Duodenal mucosa (tissue), 2 donors: ENCODE measurements around the gene C22orf15.

Experiments used
- H3K27ac ChIP-seq: one replicate; pipeline ENCODE4 v1.7.0; 2013; ENCODE audit warnings: low read depth, low read length
- H3K27me3 ChIP-seq, 2 donors: one replicate each; pipeline ENCODE4 v1.7.0; 2013; ENCODE audit warnings: low read length in 2 of 2, control low read depth in 1 of 2; ENCODE audit not compliant: insufficient read depth in 2 of 2, control insufficient read depth in 1 of 2
- H3K36me3 ChIP-seq, 2 donors: one replicate each; pipeline ENCODE4 v1.7.0; 2013; ENCODE audit warnings: low read length in 2 of 2, control low read depth in 1 of 2; ENCODE audit not compliant: insufficient read depth in 2 of 2, control insufficient read depth in 1 of 2
- H3K4me1 ChIP-seq, 2 donors: one replicate each; pipeline ENCODE4 v1.7.0; 2013; ENCODE audit warnings: low read length in 2 of 2, control low read depth in 1 of 2; ENCODE audit not compliant: insufficient read depth in 2 of 2, control insufficient read depth in 1 of 2
- H3K4me3 ChIP-seq, 2 donors: one replicate each; pipeline ENCODE4 v1.7.0; 2013; ENCODE audit warnings: low read length in 2 of 2, low read depth in 1 of 2
- H3K9ac ChIP-seq, 2 donors: one replicate each; pipeline ENCODE4 v1.7.0; 2013; ENCODE audit warnings: low read length in 2 of 2, low read depth in 1 of 2
- H3K9me3 ChIP-seq, 2 donors: one replicate each; pipeline ENCODE4 v1.7.0; 2013; ENCODE audit warnings: low read length in 2 of 2, control low read depth in 1 of 2; ENCODE audit not compliant: control insufficient read depth in 1 of 2

C22orf15 gene

DNA sequence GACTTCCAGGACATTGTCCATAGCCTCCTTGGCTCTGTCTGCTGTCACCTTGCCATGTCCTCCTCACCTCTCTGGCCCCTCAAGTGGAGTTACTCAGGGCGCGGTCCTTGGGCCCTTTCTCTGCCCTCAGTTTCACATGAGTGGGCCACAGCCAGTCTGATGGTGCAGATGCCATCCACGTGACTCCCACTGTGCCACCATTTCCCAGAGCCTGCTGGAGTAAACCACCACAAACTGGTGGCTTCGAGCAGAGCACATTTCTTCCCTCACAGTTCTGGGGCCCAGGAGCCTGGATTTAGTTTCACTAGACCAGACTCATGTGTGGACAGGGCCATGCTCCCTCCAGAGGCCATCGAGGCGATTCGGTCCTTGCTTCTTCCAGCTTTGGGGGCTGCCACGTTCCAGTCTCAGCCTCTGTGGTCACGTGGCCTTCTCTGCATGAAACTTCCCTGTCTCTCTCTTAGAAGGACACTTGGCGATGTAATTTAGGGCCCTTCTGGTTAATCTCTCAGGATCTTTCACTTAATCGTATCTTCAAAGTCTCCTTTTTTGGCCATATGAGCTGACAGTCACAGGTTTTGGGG lies 38.5 kb downstream of the C22orf15 start:
- Histone ChIP-seq H3K9me3 (no peaks in the 10 kb centered on the region), H3K36me3 (peaks cover 60 to 80% of the 10 kb centered on the region in 2 donors), H3K4me1 (no peaks in the 10 kb centered on the region), H3K27ac (no peak overlapping the region), H3K9ac (no peak overlapping the region), H3K4me3 (no peak overlapping the region), H3K27me3 (no peaks in the 10 kb centered on the region)

DNA sequence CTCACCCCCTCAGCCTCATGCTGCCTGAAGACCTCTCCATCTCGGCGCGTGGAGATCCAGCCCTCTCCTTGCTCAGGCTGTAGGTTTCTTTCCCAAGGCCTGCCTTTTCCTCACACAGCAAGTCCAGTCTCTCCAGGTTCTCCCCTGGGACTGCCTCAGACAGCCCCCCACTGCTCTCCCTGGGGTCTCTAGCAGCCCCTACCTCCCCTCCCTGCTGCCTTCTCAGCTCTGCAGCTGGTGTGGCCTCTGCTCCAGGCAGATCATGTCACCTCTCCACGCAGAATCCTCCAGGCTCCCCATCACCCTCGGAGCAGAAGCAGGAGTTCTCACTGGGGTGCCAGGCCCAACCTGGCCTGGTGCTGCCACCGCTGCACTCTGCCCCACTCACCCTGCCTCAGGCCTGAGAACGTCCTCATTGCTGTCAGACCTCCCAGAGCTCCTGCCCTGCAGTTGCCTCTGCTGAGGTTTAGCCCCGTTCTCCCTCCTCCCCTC lies 39.1 kb downstream of the C22orf15 start:
- no peak overlapping the region for H3K9ac ChIP-seq
- no peak overlapping the region for H3K27ac ChIP-seq
- H3K27me3 ChIP-seq = no peaks in the 10 kb centered on the region
- no peaks in the 10 kb centered on the region for H3K9me3 ChIP-seq
- H3K36me3 ChIP-seq = peaks cover 59 to 80% of the 10 kb centered on the region in 2 donors
- H3K4me1 ChIP-seq = no peaks in the 10 kb centered on the region
- no peak overlapping the region for H3K4me3 ChIP-seq

DNA sequence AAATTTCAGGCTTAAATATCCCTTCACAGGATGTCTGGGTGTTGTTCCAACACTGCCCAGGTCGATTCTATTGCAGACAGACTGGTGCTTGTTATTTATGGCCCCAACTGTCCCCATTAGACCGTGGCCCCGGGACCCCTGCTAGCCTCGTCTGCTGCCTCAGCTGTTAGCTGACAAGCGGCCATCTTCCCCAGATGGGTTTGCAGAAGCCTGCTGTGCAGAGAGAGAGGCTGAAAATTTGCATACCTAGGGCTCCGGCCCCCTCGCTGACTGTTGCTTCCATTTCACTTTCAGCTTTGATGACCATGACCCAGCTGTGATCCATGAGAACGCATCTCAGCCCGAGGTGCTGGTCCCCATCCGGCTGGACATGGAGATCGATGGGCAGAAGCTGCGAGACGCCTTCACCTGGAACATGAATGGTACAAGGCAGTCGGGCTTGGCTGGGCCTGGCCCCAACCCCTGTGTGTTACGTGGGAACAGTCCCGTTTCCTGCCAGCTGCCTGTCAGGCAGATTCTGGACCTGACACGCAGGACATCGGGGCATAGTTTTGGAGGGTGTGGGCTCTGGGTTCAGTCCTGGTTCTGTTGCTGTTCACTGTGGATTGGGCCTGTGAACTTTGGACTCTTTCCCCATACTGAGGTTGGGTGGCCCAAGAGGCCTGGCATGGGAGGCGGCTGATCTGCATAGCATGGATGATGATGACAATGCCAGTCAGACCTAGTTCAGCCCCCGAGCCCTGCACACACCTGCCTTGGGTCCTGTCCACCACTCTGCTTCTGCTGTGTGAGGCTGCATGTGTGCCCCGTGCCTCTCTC lies 40.4 kb downstream of the C22orf15 start:
- no peaks in the 10 kb centered on the region for H3K9me3 ChIP-seq
- H3K27ac ChIP-seq = no peak overlapping the region
- no peak overlapping the region for H3K9ac ChIP-seq
- no peaks in the 10 kb centered on the region for H3K27me3 ChIP-seq
- H3K4me1 ChIP-seq = no peaks in the 10 kb centered on the region
- peak overlapping the region in 1 of 2 donors; percentile 53 for H3K4me3 ChIP-seq
- H3K36me3 ChIP-seq = peaks cover 55 to 77% of the 10 kb centered on the region in 2 donors

DNA sequence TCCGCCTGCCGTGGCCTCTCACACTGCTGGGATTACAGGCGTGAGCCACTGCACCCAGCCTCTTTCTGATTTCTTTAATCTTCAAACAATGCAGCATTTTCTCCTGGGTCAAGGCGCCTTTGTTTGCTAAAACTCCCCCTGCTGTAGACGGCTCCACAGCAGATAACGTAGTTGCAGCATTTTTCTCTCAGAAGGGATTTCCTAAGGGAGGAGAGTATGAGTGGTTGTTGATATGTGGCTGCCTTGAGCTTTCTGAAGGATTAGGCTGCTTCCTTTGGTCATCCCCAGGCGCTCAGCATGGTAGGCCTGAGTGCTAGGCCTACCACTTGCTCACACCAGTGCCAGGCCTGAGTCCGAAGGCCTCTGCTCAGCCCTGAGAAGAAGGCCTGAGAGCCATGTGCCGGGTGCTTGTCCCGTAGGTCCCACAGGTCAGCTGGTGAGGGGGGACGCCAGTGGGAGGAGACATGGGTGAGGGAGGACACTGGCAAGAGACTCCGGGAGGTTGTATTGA lies 42.0 kb downstream of the C22orf15 start:
- Histone ChIP-seq H3K4me1 (no peaks in the 10 kb centered on the region), H3K27ac (no peak overlapping the region), H3K36me3 (peaks cover 52 to 69% of the 10 kb centered on the region in 2 donors), H3K9me3 (no peaks in the 10 kb centered on the region), H3K9ac (no peak overlapping the region), H3K4me3 (no peak overlapping the region), H3K27me3 (no peaks in the 10 kb centered on the region)

DNA sequence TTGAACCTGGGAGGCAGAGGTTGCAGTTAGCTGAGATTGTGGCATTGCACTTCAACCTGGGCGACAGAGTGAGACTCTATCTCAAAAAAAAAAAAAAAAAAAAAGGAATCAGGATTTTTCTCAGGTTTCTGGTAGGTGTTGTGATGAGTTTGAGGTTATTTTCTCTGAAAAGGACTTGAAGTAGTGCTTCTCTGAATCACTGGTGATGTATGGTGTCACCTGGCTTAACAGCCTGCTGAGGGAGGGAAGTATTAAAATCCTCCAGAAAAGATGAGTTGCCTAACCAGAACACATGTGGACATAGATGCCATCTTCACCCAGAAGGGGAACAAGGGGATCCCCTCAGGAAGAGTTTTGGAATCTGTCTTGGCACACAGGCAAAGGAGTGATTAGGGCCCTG lies 44.0 kb downstream of the C22orf15 start:
- no peak overlapping the region for H3K9ac ChIP-seq
- no peak overlapping the region for H3K4me3 ChIP-seq
- no peaks in the 10 kb centered on the region for H3K27me3 ChIP-seq
- H3K36me3 ChIP-seq = peaks cover 40 to 62% of the 10 kb centered on the region in 2 donors
- H3K9me3 ChIP-seq = no peaks in the 10 kb centered on the region
- H3K4me1 ChIP-seq = no peaks in the 10 kb centered on the region
- H3K27ac ChIP-seq = no peak overlapping the region

DNA sequence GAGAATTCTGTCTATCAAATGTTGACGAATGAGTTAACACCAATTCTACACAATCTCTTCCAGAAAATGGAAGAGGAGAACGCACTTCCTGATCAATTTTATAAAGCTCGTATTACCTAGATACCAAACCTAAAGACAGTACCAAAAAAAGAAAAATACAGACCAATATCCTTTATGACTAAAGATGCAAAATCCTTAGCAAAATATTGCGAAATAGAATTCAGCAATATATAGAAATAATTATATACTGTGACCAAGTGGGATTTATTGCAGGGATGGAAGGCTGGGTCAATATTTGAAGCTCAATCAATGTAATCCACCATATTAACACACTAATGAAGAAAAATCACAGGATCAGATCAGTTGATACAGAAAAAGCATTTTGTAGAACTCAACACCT lies 49.6 kb downstream of the C22orf15 start:
- Histone ChIP-seq H3K36me3 (peaks cover 22 to 38% of the 10 kb centered on the region in 2 donors), H3K9me3 (no peaks in the 10 kb centered on the region), H3K27ac (no peak overlapping the region), H3K4me3 (no peak overlapping the region), H3K9ac (no peak overlapping the region), H3K27me3 (no peaks in the 10 kb centered on the region), H3K4me1 (no peaks in the 10 kb centered on the region)
